Tibial nerve (tissue), 4 donors: ENCODE measurements around the gene PLEKHG5. TPM values are rescaled to one million over a fixed set of nuclear protein-coding genes. Genes with fewer than 3 reads are reported as not detected.
A peak's percentile ranks its signal among the peaks of the same experiment; 100 is the strongest.

ENCODE experiments used
- DNase-seq, 2 donors: peaks; one replicate each; pipeline ENCODE4 v3.0.0-alpha.2; 2019; ENCODE audit warnings: low spot score in 2 of 2
- H3K27ac ChIP-seq, 4 donors: fragments of 200-600 bp; sonication (generic) in 3 of 4; one replicate each; pipeline ENCODE4 v1.5.1; 2017 to 2019; ENCODE audit warnings: mild to moderate bottlenecking in 1 of 4
- H3K27me3 ChIP-seq, 2 donors: fragments of 200-600 bp; sonication (generic) in 1 of 2; one replicate each; pipeline versions ENCODE4 v1.5.1 to v1.6.0; 2017 to 2019
- H3K36me3 ChIP-seq, 3 donors: fragments of 200-600 bp; sonication (generic); one replicate each; pipeline ENCODE4 v1.5.1; 2018 to 2019
- H3K4me1 ChIP-seq, 4 donors: fragments of 200-600 bp; sonication (generic) in 3 of 4; one replicate each; pipeline ENCODE4 v1.5.1; 2017 to 2019
- H3K4me3 ChIP-seq, 4 donors: fragments of 200-600 bp; sonication (generic) in 3 of 4; one replicate each; pipeline ENCODE4 v1.5.1; 2017 to 2019; ENCODE audit warnings: mild to moderate bottlenecking in 1 of 4, moderate library complexity in 1 of 4
- H3K9me3 ChIP-seq, 4 donors: fragments of 200-600 bp; sonication (generic) in 3 of 4; one replicate each; pipeline ENCODE4 v1.5.1; 2017 to 2019
- EP300 ChIP-seq, 2 donors: sonication (generic); formaldehyde crosslinking; IDR thresholded peaks; one replicate each; pipeline ENCODE4 v1.6.1; 2017; ENCODE audit warnings: antibody characterized with exemption in 2 of 2, mild to moderate bottlenecking in 1 of 2
- POLR2A ChIP-seq, 2 donors: fragments of 450-650 bp; IDR thresholded peaks; one replicate each; pipeline ENCODE4 v1.6.1; 2017; ENCODE audit warnings: antibody characterized with exemption in 2 of 2, mild to moderate bottlenecking in 2 of 2, moderate library complexity in 2 of 2
- WGBS, 2 donors: methylation state at CpG; one replicate each; pipeline ENCODE4 v1.1.5; 2018; 5-methylcytosine and 5-hydroxymethylcytosine counted together
- total RNA-seq, 4 donors: library from RNA; depleted of rRNA; stranded (reverse); fragments of >200 nt; gene quantifications; one replicate each; pipeline ENCODE4 v1.1.0, GENCODE V29; 2016
- TF ChIP-seq, protein P1 (sequence below), 5 experiments: fragments of 200-600 bp in 3 of 5; fragments of 450-650 bp in 2 of 5; sonication (generic) in 3 of 5; IDR thresholded peaks; one replicate each; pipeline ENCODE4 v1.5.1; 2016 to 2019; ENCODE audit warnings: antibody characterized with exemption in 5 of 5, mild to moderate bottlenecking in 3 of 5, moderate library complexity in 2 of 5

The PLEKHG5 gene, protein sequence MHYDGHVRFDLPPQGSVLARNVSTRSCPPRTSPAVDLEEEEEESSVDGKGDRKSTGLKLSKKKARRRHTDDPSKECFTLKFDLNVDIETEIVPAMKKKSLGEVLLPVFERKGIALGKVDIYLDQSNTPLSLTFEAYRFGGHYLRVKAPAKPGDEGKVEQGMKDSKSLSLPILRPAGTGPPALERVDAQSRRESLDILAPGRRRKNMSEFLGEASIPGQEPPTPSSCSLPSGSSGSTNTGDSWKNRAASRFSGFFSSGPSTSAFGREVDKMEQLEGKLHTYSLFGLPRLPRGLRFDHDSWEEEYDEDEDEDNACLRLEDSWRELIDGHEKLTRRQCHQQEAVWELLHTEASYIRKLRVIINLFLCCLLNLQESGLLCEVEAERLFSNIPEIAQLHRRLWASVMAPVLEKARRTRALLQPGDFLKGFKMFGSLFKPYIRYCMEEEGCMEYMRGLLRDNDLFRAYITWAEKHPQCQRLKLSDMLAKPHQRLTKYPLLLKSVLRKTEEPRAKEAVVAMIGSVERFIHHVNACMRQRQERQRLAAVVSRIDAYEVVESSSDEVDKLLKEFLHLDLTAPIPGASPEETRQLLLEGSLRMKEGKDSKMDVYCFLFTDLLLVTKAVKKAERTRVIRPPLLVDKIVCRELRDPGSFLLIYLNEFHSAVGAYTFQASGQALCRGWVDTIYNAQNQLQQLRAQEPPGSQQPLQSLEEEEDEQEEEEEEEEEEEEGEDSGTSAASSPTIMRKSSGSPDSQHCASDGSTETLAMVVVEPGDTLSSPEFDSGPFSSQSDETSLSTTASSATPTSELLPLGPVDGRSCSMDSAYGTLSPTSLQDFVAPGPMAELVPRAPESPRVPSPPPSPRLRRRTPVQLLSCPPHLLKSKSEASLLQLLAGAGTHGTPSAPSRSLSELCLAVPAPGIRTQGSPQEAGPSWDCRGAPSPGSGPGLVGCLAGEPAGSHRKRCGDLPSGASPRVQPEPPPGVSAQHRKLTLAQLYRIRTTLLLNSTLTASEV
- total RNA-seq = 10 to 100 TPM; 25.6 to 40.8 (median 30.8) TPM

- Histone ChIP-seq H3K9me3 (no peaks in the 10 kb centered on the region), H3K27ac (peak within 1 kb of the TSS in 2 of 4 donors; percentile 72 to 75), H3K4me3 (peak within 1 kb of the TSS; percentile 11 to 61 (median 54)), H3K27me3 (peaks cover 0 to 21% of the 10 kb centered on the region in 2 donors), H3K36me3 (no peaks in the 10 kb centered on the region), H3K4me1 (peaks cover 0 to 61% (median 12%) of the 10 kb centered on the region in 4 donors)
- no peak for DNase-seq
- 65 to 68% methylated on average over 6 of the region's 6 CpGs for WGBS, 2 donors
- TF ChIP-seq, protein P1, sequence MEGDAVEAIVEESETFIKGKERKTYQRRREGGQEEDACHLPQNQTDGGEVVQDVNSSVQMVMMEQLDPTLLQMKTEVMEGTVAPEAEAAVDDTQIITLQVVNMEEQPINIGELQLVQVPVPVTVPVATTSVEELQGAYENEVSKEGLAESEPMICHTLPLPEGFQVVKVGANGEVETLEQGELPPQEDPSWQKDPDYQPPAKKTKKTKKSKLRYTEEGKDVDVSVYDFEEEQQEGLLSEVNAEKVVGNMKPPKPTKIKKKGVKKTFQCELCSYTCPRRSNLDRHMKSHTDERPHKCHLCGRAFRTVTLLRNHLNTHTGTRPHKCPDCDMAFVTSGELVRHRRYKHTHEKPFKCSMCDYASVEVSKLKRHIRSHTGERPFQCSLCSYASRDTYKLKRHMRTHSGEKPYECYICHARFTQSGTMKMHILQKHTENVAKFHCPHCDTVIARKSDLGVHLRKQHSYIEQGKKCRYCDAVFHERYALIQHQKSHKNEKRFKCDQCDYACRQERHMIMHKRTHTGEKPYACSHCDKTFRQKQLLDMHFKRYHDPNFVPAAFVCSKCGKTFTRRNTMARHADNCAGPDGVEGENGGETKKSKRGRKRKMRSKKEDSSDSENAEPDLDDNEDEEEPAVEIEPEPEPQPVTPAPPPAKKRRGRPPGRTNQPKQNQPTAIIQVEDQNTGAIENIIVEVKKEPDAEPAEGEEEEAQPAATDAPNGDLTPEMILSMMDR (IDR thresholded peaks at IDR 0.05) = no peak
- TF ChIP-seq EP300 (IDR thresholded peaks at IDR 0.05) (no peak), POLR2A (IDR thresholded peaks at IDR 0.05) (no peak)
Measured at GRCh38 chr1:6491480-6491962, at the start of gene PLEKHG5. PLEKHG5 (minus strand) TSS chr1:6491667; CDS start chr1:6477571, 14,096 bp downstream.

GRCh38 chr1:6538956-6539355 lies 47.5 kb upstream of the PLEKHG5 start:
- DNase-seq = no peak
- H3K36me3 ChIP-seq = peaks cover 0 to 79% (median 0%) of the 10 kb centered on the region in 3 donors
- H3K4me1 ChIP-seq = peaks cover 0 to 5% (median 0%) of the 10 kb centered on the region in 4 donors
- TF ChIP-seq POLR2A (IDR thresholded peaks at IDR 0.05) (no peak), EP300 (IDR thresholded peaks at IDR 0.05) (no peak)
- TF ChIP-seq, protein P1 (IDR thresholded peaks at IDR 0.05) = no peak
- 50 to 59% methylated on average over 3 of the region's 3 CpGs for WGBS, 2 donors
- no peak overlapping the region for H3K4me3 ChIP-seq
- H3K9me3 ChIP-seq = no peaks in the 10 kb centered on the region
- no peaks in the 10 kb centered on the region for H3K27me3 ChIP-seq
- H3K27ac ChIP-seq = no peak overlapping the region

GRCh38 chr1:6536291-6536690 lies 44.8 kb upstream of the PLEKHG5 start:
- Histone ChIP-seq H3K4me1 (peaks cover 0 to 5% (median 0%) of the 10 kb centered on the region in 4 donors), H3K27me3 (no peaks in the 10 kb centered on the region), H3K9me3 (no peaks in the 10 kb centered on the region), H3K36me3 (peaks cover 0 to 80% (median 17%) of the 10 kb centered on the region in 3 donors), H3K4me3 (no peak overlapping the region), H3K27ac (no peak overlapping the region)
- TF ChIP-seq POLR2A (IDR thresholded peaks at IDR 0.05) (no peak), EP300 (IDR thresholded peaks at IDR 0.05) (no peak)
- TF ChIP-seq, protein P1 (IDR thresholded peaks at IDR 0.05) = no peak
- no peak for DNase-seq
- 97 to 98% methylated on average over 4 of the region's 5 CpGs for WGBS, 2 donors

- WGBS, 2 donors = 89 to 91% methylated on average over 4 of the region's 4 CpGs
- H3K4me1 ChIP-seq = peaks cover 0 to 5% (median 0%) of the 10 kb centered on the region in 4 donors
- no peak for TF ChIP-seq EP300 (IDR thresholded peaks at IDR 0.05)
- TF ChIP-seq POLR2A (IDR thresholded peaks at IDR 0.05) = no peak
- TF ChIP-seq, protein P1 (IDR thresholded peaks at IDR 0.05) = no peak
- DNase-seq = no peak
- peaks cover 0 to 80% (median 25%) of the 10 kb centered on the region in 3 donors for H3K36me3 ChIP-seq
- H3K4me3 ChIP-seq = no peak overlapping the region
- no peaks in the 10 kb centered on the region for H3K27me3 ChIP-seq
- H3K9me3 ChIP-seq = no peaks in the 10 kb centered on the region
- no peak overlapping the region for H3K27ac ChIP-seq
Measured at GRCh38 chr1:6535214-6535613, 43.7 kb upstream of the PLEKHG5 start.
